Measurements from ENCODE around the gene IRAK1. TPM values are rescaled to one million over a fixed set of nuclear protein-coding genes. Genes with fewer than 3 reads are reported as not detected.

The IRAK1 gene
- total RNA-seq, 1 experiment from 2014 or later = 92.3 TPM

GRCh38 chrX:154040863-154041262 is 21.2 kb upstream of the IRAK1 start:
- Histone ChIP-seq H3K27me3 (ENCODE audit: insufficient read depth, low read length) (no peaks in the 10 kb centered on the region), H3K4me3 (replicated peaks in 1 of 2; ENCODE audit: low read depth in 1 of 2, low read length in 2 of 2) (no peak overlapping the region), H2AFZ (ENCODE audit: low read depth, low read length, poor library complexity, severe bottlenecking) (no peak overlapping the region), H3K9ac (ENCODE audit: low read length) (no peak overlapping the region), H3K27ac (ENCODE audit: low read depth, low read length) (no peak overlapping the region), H3K4me2 (ENCODE audit: low read length) (no peak overlapping the region), H3K9me2 (ENCODE audit: insufficient read depth) (no peaks in the 10 kb centered on the region), H3K36me3 (ENCODE audit: control insufficient read depth in 1 of 2, insufficient read depth in 2 of 2, low read length in 2 of 2) (no peaks in the 10 kb centered on the region; a peak in 1 of 4 replicates), H3K4me1 (ENCODE audit: control insufficient read depth in 1 of 2, insufficient read depth in 2 of 2, low read length in 2 of 2) (no peaks in the 10 kb centered on the region), H3K79me2 (ENCODE audit: insufficient read depth, low read length) (peaks cover 27% of the 10 kb centered on the region), H4K20me1 (ENCODE audit: insufficient read depth) (no peaks in the 10 kb centered on the region), H3K9me3 (ENCODE audit: control insufficient read depth in 1 of 2, insufficient read depth in 1 of 2, low read depth in 1 of 2, low read length in 2 of 2) (no peaks in the 10 kb centered on the region)
- BruUV-seq (replicated peaks) = no TSS peak
- ChIA-PET POLR2A (no interaction called here), RAD21 (ENCODE audit: low non-redundant PET in 1 of 2, low total read pairs in 2 of 2, uncharacterized antibody in 2 of 2, unreplicated experiment in 2 of 2) (no interaction called here), CTCF (no interaction called here)
- DNase-seq (ENCODE audit: low read depth, low spot score) = no peak
- ATAC-seq = no peak
- TF ChIP-seq JUND (IDR thresholded peaks at IDR 0.05) = no peak
- no peak for TF ChIP-seq EGR1 (IDR thresholded peaks at IDR 0.05; ENCODE audit: low read depth)
- TF ChIP-seq CBX3 (IDR thresholded peaks at IDR 0.05; ENCODE audit: low read depth) = no peak
- TF ChIP-seq FOSL1 (IDR thresholded peaks at IDR 0.05; ENCODE audit: low read depth) = no peak
- no peak for TF ChIP-seq SP1 (IDR thresholded peaks at IDR 0.05; ENCODE audit: low read depth)
- intact Hi-C loops (cut with micrococcal nuclease) = no loop called here

- DNase-seq (ENCODE audit: low read depth, low spot score) (no peak), ATAC-seq (no peak)
- peaks cover 27% of the 10 kb centered on the region for H3K79me2 ChIP-seq (ENCODE audit: insufficient read depth, low read length)
- H3K4me3 ChIP-seq (replicated peaks in 1 of 2; ENCODE audit: low read depth in 1 of 2, low read length in 2 of 2) = no peak overlapping the region
- H3K9ac ChIP-seq (ENCODE audit: low read length) = no peak overlapping the region
- TF ChIP-seq RAD21 (IDR thresholded peaks at IDR 0.05; ENCODE audit: low read depth) = no peak
- TF ChIP-seq FOSL1 (IDR thresholded peaks at IDR 0.05; ENCODE audit: low read depth) = no peak
- TF ChIP-seq POLR2A (IDR thresholded peaks at IDR 0.05; ENCODE audit: borderline replicate concordance, extremely low read depth, insufficient read depth, insufficient read length) = no peak
- no peak for TF ChIP-seq CEBPB (IDR thresholded peaks at IDR 0.05; ENCODE audit: low read depth)
- TF ChIP-seq POLR2AphosphoS5 (IDR thresholded peaks at IDR 0.05; ENCODE audit: low read depth, low read length) = no peak
- TF ChIP-seq ZFX (IDR thresholded peaks at IDR 0.05) = no peak
- TF ChIP-seq ZNF274 (IDR thresholded peaks at IDR 0.05; ENCODE audit: low read depth, low read length) = no peak
- TF ChIP-seq JUND (IDR thresholded peaks at IDR 0.05) = no peak
- no peak for TF ChIP-seq CTCF (IDR thresholded peaks at IDR 0.05 in 2 of 3, conservative IDR thresholded peaks at IDR 0.05 in 1 of 3; ENCODE audit: borderline replicate concordance in 1 of 3, insufficient read depth in 1 of 3, low read depth in 2 of 3, low read length in 2 of 3)
- TF ChIP-seq EZH2 (IDR thresholded peaks at IDR 0.05) = no peak
- TF ChIP-seq MAX (IDR thresholded peaks at IDR 0.05) = no peak
- TF ChIP-seq ELF1 (IDR thresholded peaks at IDR 0.05; ENCODE audit: borderline replicate concordance, low read depth) = no peak
- no peak for TF ChIP-seq CBX3 (IDR thresholded peaks at IDR 0.05; ENCODE audit: low read depth)
- TF ChIP-seq REST (IDR thresholded peaks at IDR 0.05; ENCODE audit: low read depth) = no peak
- TF ChIP-seq SRF (IDR thresholded peaks at IDR 0.05; ENCODE audit: low read depth) = no peak
- no peak for TF ChIP-seq EGR1 (IDR thresholded peaks at IDR 0.05; ENCODE audit: low read depth)
- H2AFZ ChIP-seq (ENCODE audit: low read depth, low read length, poor library complexity, severe bottlenecking) = no peak overlapping the region
- ChIA-PET RAD21 (ENCODE audit: low non-redundant PET in 1 of 2, low total read pairs in 2 of 2, uncharacterized antibody in 2 of 2, unreplicated experiment in 2 of 2) (no interaction called here), CTCF (no interaction called here), POLR2A (no interaction called here)
- H3K4me2 ChIP-seq (ENCODE audit: low read length) = no peak overlapping the region
- no peak overlapping the region for H3K27ac ChIP-seq (ENCODE audit: low read depth, low read length)
- no peaks in the 10 kb centered on the region for H4K20me1 ChIP-seq (ENCODE audit: insufficient read depth)
- no TSS peak for BruUV-seq (replicated peaks)
- no peaks in the 10 kb centered on the region for H3K4me1 ChIP-seq (ENCODE audit: control insufficient read depth in 1 of 2, insufficient read depth in 2 of 2, low read length in 2 of 2)
- intact Hi-C loops (cut with micrococcal nuclease) = no loop called here
- H3K27me3 ChIP-seq (ENCODE audit: insufficient read depth, low read length) = no peaks in the 10 kb centered on the region
- no peaks in the 10 kb centered on the region for H3K9me2 ChIP-seq (ENCODE audit: insufficient read depth)
- H3K36me3 ChIP-seq (ENCODE audit: control insufficient read depth in 1 of 2, insufficient read depth in 2 of 2, low read length in 2 of 2) = no peaks in the 10 kb centered on the region; a peak in 1 of 4 replicates
- H3K9me3 ChIP-seq (ENCODE audit: control insufficient read depth in 1 of 2, insufficient read depth in 1 of 2, low read depth in 1 of 2, low read length in 2 of 2) = no peaks in the 10 kb centered on the region
These were observed 20.6 kb upstream of the IRAK1 start for GRCh38 chrX:154040307-154040756.
